ENCODE measurements around the gene MMS19. TPM values are rescaled to one million over a fixed set of nuclear protein-coding genes. Genes with fewer than 3 reads are reported as not detected.
"Not testable (repeated sequence)": the region's sequence is repeated elsewhere in the genome, so short reads cannot be mapped to it uniquely, and the experiment has no call there.

MMS19 gene
- total RNA-seq, 2 experiments from 2014 or later = 74.8 to 95.7 TPM

DNA sequence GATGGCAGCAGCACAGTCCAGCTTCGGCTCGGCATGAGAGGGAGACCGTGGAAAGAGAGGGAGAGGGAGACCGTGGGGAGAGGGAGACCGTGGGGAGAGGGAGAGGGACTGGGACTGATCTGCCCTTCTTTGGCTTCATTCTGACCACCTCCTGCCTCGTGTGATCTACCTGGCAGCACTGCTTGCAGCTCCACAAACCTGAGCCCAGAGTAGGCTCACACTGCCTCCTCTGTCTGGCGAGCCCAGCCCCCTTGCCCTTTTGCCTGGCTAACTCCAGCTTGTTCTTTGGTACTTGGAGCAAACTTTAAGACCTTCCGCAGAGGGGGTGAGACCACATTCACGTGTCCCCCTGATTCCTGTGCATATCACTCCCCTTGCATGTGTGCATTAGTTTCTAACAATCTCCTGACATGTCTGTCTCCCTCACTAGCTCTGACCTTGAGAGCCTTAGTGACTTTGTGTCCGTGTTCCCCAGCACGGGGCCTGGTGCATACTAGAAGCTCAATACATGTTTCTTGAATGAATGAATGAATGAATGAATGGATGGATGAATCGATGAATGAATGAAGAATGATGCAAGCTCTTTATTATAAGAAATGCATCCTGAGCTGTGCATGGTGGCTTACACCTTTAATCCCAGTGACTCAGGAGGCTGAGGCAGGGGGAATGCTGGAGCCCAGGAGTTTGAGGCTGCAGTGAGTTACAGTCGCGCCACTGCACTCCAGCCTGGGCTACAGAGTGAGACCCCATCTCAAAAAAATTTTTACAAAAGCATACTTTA lies 31.7 kb upstream of the MMS19 start:
- H3K9me2 ChIP-seq (ENCODE audit: insufficient read depth, low read length) = no peaks in the 10 kb centered on the region
- intact Hi-C loops (cut with micrococcal nuclease; ENCODE audit: unreplicated experiment) = no loop called here
- no peak overlapping the region for H2AFZ ChIP-seq (ENCODE audit: low read length)
- POLR2A ChIA-PET = no interaction called here
- H3K9me3 ChIP-seq (ENCODE audit: low read length) = no peaks in the 10 kb centered on the region
- H3K36me3 ChIP-seq (ENCODE audit: insufficient read depth, low read length) = no peaks in the 10 kb centered on the region
- no peak for DNase-seq (ENCODE audit: low spot score)
- no peaks in the 10 kb centered on the region for H4K20me1 ChIP-seq (ENCODE audit: insufficient read depth, low read length)
- no peak for TF ChIP-seq EZH2phosphoT487 (IDR thresholded peaks at IDR 0.05; ENCODE audit: borderline replicate concordance, low read depth, low read length)
- TF ChIP-seq, protein P1, sequence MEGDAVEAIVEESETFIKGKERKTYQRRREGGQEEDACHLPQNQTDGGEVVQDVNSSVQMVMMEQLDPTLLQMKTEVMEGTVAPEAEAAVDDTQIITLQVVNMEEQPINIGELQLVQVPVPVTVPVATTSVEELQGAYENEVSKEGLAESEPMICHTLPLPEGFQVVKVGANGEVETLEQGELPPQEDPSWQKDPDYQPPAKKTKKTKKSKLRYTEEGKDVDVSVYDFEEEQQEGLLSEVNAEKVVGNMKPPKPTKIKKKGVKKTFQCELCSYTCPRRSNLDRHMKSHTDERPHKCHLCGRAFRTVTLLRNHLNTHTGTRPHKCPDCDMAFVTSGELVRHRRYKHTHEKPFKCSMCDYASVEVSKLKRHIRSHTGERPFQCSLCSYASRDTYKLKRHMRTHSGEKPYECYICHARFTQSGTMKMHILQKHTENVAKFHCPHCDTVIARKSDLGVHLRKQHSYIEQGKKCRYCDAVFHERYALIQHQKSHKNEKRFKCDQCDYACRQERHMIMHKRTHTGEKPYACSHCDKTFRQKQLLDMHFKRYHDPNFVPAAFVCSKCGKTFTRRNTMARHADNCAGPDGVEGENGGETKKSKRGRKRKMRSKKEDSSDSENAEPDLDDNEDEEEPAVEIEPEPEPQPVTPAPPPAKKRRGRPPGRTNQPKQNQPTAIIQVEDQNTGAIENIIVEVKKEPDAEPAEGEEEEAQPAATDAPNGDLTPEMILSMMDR (conservative IDR thresholded peaks at IDR 0.05; ENCODE audit: low read length) = no peak
- CTCF ChIA-PET (ENCODE audit: unreplicated experiment) = no interaction called here
- no peak overlapping the region for H3K27ac ChIP-seq (ENCODE audit: low read depth, low read length, poor library complexity, severe bottlenecking)
- no TSS peak for BruUV-seq (replicated peaks)
- no peak overlapping the region for H3K4me3 ChIP-seq (ENCODE audit: low read depth, low read length, poor library complexity, severe bottlenecking)
- no peak overlapping the region for H3K4me2 ChIP-seq (ENCODE audit: low read length)
- no peaks in the 10 kb centered on the region for H3K4me1 ChIP-seq (ENCODE audit: insufficient read depth, low read length, poor library complexity, severe bottlenecking)
- H3K79me2 ChIP-seq (ENCODE audit: insufficient read depth, low read depth, low read length) = no peaks in the 10 kb centered on the region

DNA sequence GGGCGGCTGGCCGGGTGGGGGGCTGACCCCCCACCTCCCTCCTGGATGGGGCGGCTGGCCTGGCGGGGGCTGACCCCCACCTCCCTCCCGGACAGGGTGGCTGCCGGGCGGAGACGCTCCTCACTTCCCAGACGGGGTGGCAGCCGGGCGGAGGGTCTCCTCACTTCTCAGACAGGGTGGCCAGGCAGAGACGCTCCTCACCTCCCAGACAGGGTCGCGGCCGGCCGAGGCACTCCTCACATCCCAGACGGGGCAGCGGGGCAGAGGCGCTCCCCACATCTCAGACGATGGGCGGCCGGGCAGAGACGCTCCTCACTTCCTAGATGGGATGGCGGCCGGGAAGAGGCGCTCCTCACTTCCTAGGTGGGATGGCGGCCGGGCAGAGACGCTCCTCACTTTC lies 30.7 kb upstream of the MMS19 start:
- H3K4me2 ChIP-seq (ENCODE audit: low read length); H3K9me2 ChIP-seq (ENCODE audit: insufficient read depth, low read length); DNase-seq (ENCODE audit: low spot score); CTCF ChIA-PET (ENCODE audit: unreplicated experiment); H3K4me3 ChIP-seq (ENCODE audit: low read depth, low read length, poor library complexity, severe bottlenecking); H3K9me3 ChIP-seq (ENCODE audit: low read length); BruUV-seq (replicated peaks); H3K79me2 ChIP-seq (ENCODE audit: insufficient read depth, low read depth, low read length); H3K4me1 ChIP-seq (ENCODE audit: insufficient read depth, low read length, poor library complexity, severe bottlenecking); H4K20me1 ChIP-seq (ENCODE audit: insufficient read depth, low read length); intact Hi-C loops (cut with micrococcal nuclease; ENCODE audit: unreplicated experiment); H2AFZ ChIP-seq (ENCODE audit: low read length); POLR2A ChIA-PET; H3K36me3 ChIP-seq (ENCODE audit: insufficient read depth, low read length); H3K27ac ChIP-seq (ENCODE audit: low read depth, low read length, poor library complexity, severe bottlenecking): not testable (repeated sequence)

DNA sequence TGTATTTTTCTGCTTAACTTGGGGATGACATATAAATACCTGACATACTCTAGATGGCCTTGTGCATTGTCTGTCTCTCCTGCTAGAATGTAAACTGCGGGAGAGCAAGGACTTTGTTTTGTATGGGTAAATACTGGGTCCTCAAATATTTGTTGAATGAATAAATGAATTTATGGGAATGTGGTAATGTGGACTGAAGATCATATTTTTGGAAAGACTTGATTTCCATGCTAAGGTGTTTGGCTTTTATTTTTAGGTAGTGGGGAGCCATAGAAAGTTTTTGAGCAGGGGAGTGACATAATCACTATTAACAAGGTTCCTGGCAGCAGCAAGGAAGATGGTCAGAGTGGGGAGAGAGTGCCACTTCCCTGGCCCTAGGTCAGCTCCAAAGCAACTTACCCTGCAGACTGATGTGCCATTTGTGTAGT lies 27.5 kb upstream of the MMS19 start:
- intact Hi-C loops (cut with micrococcal nuclease; ENCODE audit: unreplicated experiment) = no loop called here
- Histone ChIP-seq H3K4me1 (ENCODE audit: insufficient read depth, low read length, poor library complexity, severe bottlenecking) (no peaks in the 10 kb centered on the region), H4K20me1 (ENCODE audit: insufficient read depth, low read length) (no peaks in the 10 kb centered on the region), H3K4me3 (ENCODE audit: low read depth, low read length, poor library complexity, severe bottlenecking) (no peak overlapping the region), H3K9me3 (ENCODE audit: low read length) (no peaks in the 10 kb centered on the region), H3K4me2 (ENCODE audit: low read length) (no peak overlapping the region), H2AFZ (ENCODE audit: low read length) (no peak overlapping the region), H3K36me3 (ENCODE audit: insufficient read depth, low read length) (no peaks in the 10 kb centered on the region), H3K79me2 (ENCODE audit: insufficient read depth, low read depth, low read length) (no peaks in the 10 kb centered on the region), H3K27ac (ENCODE audit: low read depth, low read length, poor library complexity, severe bottlenecking) (no peak overlapping the region), H3K9me2 (ENCODE audit: insufficient read depth, low read length) (no peaks in the 10 kb centered on the region)
- ChIA-PET POLR2A (no interaction called here), CTCF (ENCODE audit: unreplicated experiment) (no interaction called here)
- no TSS peak for BruUV-seq (replicated peaks)
- no peak for DNase-seq (ENCODE audit: low spot score)
- TF ChIP-seq, protein P1 (conservative IDR thresholded peaks at IDR 0.05; ENCODE audit: low read length) = no peak
- TF ChIP-seq EZH2phosphoT487 (IDR thresholded peaks at IDR 0.05; ENCODE audit: borderline replicate concordance, low read depth, low read length) = no peak
